Cardiac fibroblast (primary cell): ENCODE results near the gene SETX.

ENCODE experiments used
- DNase-seq, 2 donors: peaks; one replicate each; pipeline versions ENCODE4 v3.0.0 to v3.0.0-alpha.2; 2010; ENCODE audit warnings: low read depth in 2 of 2
- H3K4me3 ChIP-seq, 2 donors: replicated peaks in 1 of 2; 1 replicate in 1 of 2; 2 replicates in 1 of 2; pipeline ENCODE4 v1.5.1; 2011; ENCODE audit warnings: low read depth in 2 of 2, low read length in 2 of 2, mild to moderate bottlenecking in 2 of 2, moderate library complexity in 1 of 2
- CTCF ChIP-seq: IDR thresholded peaks from one replicate; pipeline ENCODE4 v1.5.1; 2011; ENCODE audit warnings: low read depth, mild to moderate bottlenecking, low read length, inconsistent platforms

Gene SETX

GRCh38 chr9:132354637-132355355 is at the start of gene SETX:
TSS of gene SETX (minus strand) at chr9:132354986. CDS start at chr9:132349428, 5,558 bp downstream.
- no peak for TF ChIP-seq CTCF
- peak; percentile 96 to 99 for DNase-seq
- peak within 1 kb of the TSS; percentile 80 to 96 for H3K4me3 ChIP-seq

GRCh38 chr9:132404228-132404881 is 49.6 kb upstream of the SETX start:
- TF ChIP-seq CTCF, result no peak
- DNase-seq, result peak; percentile 60 to 67
- no peak overlapping the region for H3K4me3 ChIP-seq

- H3K4me3 ChIP-seq, result no peak overlapping the region
- no peak for DNase-seq
- no peak for TF ChIP-seq CTCF
Measured at GRCh38 chr9:132401824-132402223, 47.0 kb upstream of the SETX start.

- no peak overlapping the region for H3K4me3 ChIP-seq
- DNase-seq, result no peak
- no peak for TF ChIP-seq CTCF
Measured at GRCh38 chr9:132395560-132395959, 40.8 kb upstream of the SETX start.

- no peak for DNase-seq
- no peak overlapping the region for H3K4me3 ChIP-seq
- TF ChIP-seq CTCF, result no peak
Measured at GRCh38 chr9:132391449-132391848, 36.7 kb upstream of the SETX start.

- no peak for TF ChIP-seq CTCF
- no peak overlapping the region for H3K4me3 ChIP-seq
- no peak for DNase-seq
Measured at GRCh38 chr9:132390966-132391365, 36.2 kb upstream of the SETX start.
